A172 (cell line): ENCODE measurements around the gene SPATA31E1. TPM values are rescaled to one million over a fixed set of nuclear protein-coding genes. Genes with fewer than 3 reads are reported as not detected.
"Not testable (repeated sequence)": the region's sequence is repeated elsewhere in the genome, so short reads cannot be mapped to it uniquely, and the experiment has no call there.

Experiments
- DNase-seq: peaks from one replicate; pipeline ENCODE4 v3.0.0-alpha.2; 2015; ENCODE audit warnings: low spot score
- total RNA-seq: library from RNA; depleted of rRNA; stranded (reverse); fragments of >200 nt; shearing (Covaris generic); gene quantifications from 2 replicates; pipeline ENCODE4 v1.2.3, GENCODE V29; 2014; rRNA removed

SPATA31E1 gene
- total RNA-seq, 1 experiment from 2014 or later, result not detected

DNA sequence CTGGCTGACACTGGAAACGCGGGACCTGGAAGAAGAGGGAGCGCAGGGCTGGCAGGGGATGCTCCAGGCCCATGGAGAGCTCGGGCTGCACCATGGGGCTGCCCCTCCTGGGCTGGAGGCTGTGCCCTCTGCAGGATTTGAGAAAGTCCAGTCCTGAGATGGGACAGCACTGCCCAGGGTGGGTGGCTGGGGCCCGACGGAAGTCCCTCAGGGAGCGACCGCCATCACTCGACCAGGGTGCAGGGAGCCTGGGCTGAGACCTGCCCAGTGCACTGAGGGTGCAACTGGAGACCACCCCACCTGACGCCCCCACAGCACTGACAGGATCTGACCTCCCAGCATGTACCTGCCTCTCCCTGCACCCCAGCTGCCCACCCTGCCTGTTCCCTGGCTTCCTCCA lies 42.2 kb downstream of the SPATA31E1 start:
- DNase-seq, result not testable (repeated sequence)

DNA sequence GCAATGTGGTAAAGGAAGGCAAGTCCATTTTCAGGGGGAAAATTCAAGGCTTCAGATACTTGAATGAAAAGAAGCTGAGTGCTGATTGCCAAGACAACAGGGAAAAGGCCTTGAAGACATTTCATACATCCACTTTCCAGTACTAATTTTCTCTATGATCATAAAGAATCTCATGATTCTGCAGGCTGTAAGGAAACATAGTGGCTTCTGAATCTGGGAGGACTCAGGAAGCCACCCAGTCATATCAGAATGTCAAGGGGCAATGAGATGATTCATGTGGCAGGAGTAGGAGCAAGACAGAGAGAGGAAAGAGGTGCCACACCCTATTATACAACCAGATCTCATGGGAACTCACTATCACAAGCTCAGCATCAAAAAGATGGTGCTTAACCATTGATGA lies 46.5 kb downstream of the SPATA31E1 start:
- DNase-seq, result not testable (repeated sequence)

- not testable (repeated sequence) for DNase-seq
Measured at GRCh38 chr9:87934444-87934843, 51.8 kb downstream of the SPATA31E1 start.

GRCh38 chr9:87937352-87937751 lies 54.7 kb downstream of the SPATA31E1 start:
- not testable (repeated sequence) for DNase-seq

DNA sequence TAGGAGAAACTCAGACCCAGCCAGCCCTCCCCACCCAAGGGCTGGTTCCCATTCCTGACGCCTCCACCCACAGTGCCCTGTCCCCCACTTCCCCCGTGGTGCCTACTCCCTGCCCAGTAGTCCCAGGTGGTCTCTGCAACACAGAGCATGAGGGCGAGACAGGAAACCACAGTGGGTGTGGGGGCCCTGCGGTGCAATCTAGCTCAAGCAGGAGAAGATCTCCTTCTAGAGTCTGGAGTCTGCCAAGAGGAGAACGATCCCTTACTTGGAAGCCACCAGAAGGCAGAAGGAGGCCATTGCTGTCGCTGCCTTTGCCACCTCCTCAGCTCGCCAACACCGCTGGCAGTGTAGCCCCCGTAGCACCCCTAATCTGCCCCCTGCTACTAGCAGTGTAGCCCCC lies 55.2 kb downstream of the SPATA31E1 start:
- not testable (repeated sequence) for DNase-seq

DNA sequence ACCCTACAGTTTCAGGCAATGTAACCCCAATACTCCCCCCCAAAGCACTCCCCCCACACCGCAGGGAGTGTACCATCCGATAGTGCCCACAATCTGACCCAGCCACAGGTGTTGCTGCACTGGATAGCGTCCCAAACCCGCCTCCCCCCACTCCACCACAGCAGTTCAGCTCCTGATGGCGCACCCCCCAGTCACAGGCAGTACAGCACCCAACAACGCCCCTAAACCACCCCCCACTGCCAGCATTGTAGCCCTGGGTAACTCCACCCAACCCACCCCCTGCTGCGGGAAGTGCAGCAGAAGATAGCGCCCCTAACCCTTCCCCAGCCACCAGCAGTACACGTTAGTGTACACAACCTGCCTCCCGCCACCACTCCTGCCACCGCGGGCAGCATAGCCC lies 55.7 kb downstream of the SPATA31E1 start:
- DNase-seq, result not testable (repeated sequence)

Other genes with a start within 250 kb of the SPATA31E1 start
- gene CTSL, start 156.8 kb upstream of the SPATA31E1 start, total RNA-seq, result 318 and 350 TPM in 2 replicates
- gene SPATA31C1, start 35.1 kb downstream of the SPATA31E1 start, total RNA-seq, result not detected in 2 replicates
- 7.7 and 17.7 TPM in 2 replicates for gene CDK20, start 91.7 kb downstream of the SPATA31E1 start, total RNA-seq